ENCODE data around the gene FBXO28.

FBXO28 gene

DNA sequence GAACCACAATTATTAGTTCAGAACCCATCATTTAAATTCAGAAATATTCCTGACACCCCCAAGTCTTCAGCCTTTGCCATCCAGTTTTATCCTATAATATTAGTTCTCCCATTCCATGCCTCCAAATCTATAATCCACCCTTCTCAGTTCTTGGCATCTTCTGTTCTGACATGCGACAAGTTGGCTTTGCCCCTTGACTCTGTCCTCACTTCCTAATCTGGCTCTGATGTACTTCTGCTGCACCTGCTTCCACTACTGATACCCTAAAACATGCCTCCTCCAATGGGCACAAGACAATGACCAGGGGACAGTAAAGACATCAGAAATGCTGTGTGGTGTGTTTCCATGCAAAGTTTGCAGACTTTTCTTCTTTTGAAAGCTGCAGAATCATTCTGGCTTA is 17.1 kb upstream of the FBXO28 start:
- DNase-seq: no peak

DNA sequence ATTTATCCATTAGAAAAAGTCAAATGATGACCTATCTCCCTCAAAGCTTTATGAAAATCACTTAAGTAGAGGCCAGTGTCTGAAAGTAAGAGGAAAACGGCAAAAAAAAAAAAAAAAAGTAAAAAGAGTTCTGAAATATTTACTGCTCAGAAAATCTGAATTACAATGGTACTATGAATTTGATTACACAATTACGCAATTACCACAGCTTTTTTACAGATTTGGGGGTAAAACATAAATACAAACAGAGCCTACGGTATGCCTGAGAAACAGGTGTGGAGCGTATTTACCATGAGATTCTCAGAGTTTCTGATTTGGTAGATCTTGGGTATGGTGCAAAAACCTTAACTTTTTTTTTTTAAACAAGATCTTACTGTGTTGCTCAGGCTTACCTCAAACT is 15.9 kb upstream of the FBXO28 start:
- no peak for DNase-seq

DNA sequence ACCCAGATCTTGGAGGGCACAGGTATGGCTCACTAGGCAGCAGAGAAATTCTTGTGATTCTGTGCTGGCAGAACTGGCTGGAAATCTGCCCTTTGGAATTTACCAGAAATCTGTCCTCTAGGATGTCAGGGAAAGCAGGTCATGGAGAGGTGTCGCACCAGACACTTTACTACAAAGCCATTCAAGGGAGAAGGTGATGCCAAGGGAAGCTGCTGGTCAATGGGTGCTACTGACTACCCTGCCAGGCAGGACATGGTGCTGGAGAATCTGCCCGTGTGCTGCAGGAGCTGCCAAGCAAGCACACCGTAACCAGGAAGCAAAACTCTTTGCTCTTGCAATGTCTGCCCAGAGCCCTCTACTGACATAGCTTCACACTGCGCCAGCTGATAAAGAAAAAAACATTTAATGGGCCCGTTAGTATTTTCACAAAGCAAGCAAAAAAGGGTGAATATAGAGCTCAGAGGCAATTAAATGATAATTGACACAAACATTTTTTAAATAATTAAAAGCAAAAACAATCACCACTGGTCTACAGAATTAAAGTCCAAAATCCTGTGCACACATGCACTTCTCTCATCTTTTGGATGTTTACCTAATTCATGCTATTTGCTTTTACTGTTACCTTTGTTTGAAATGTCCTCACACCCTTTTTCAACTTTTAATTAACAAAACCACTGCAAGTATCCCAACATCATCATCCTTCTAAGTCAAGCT is 7.2 kb upstream of the FBXO28 start:
- peak; percentile 49 for DNase-seq

DNA sequence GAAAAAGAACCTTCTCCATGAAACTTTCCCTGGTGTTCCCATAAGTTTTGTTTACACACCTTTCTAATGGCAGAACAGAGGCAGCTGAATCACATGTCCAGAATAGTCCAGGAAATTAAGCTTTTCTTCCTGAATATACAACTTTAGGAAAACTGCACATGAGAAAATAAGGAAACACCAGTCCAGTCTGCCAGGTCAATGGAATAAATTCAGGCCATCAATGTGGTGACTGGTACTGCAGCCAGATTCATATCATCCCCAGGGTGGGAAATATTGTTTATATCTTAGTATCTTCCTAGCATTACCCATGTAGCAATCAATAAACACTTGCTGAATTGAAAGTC is 6.7 kb upstream of the FBXO28 start:
- no peak for DNase-seq

DNA sequence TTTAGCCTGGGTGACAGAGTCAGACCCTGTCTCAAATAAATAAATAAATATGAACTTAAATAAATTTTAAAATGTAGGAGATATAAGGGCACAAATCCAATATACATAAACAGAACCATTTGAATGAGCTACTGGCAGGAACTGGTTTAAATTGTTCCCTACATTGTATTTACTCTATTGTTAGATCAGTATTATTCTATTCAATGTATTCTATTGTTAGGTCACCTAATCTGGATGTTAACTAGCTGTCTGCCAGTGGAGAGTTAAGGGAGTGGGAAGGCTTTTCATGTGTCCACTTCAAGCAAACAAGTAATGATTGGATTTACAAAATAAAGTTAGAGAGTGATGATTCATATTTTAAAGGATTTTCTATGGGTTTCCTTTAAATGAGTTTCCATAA is 4.9 kb upstream of the FBXO28 start:
- DNase-seq: no peak

DNA sequence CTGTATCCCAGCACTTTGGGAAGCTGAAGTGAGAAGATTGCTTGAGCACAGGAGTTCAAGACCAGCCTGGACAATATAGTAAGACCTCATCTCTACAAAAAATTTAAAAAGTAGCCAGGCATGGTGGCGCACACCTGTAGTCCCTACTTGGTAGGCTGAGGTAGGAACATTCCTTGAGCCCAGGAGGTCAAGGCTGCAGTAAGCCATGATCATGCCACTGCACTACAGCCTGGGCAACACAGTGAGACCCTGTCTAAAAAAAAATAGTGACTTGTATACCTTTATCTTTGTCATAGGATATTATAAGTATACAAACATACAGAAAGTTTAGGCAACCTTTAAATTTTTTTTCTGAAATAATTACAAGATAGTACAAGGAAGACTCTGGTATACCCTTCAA is 3.9 kb upstream of the FBXO28 start:
- DNase-seq: no peak

DNA sequence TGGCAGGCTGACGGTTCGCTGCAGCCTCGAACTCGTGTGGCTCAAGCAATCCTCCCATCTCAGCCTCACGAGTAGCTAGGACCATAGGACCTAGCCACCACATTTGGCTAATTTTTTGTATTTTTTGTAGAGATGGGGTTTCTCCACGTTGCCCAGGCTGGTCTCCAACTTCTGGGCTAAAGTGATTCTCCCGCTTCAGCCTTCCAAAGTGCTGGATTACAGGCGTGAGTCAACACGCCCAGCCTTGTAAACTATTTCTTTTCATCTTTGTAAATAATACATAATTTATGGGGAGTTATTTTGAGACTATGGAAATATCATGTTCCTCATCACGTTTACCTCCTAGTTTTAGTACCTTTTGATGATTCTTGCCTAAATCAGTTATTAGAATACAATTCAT is 906 bp upstream of the FBXO28 start:
- no peak for DNase-seq

DNA sequence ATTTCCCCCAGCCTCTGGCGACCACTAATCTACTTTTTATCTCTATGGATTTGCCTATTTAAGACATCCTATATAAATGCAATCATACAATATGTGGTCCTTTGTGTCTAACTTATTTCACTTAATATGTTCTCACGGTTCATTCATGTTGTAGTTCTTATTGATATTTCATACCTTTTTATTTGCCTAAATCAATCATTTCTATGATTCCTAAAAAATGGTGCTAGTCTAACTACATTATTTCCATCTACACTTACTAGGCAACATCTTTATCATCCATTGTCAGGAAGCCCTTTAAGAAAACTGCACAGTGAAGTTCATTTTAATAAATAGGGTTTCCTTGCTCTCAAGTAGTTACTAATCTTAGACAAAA is 380 bp upstream of the FBXO28 start:
- no peak for DNase-seq

DNA sequence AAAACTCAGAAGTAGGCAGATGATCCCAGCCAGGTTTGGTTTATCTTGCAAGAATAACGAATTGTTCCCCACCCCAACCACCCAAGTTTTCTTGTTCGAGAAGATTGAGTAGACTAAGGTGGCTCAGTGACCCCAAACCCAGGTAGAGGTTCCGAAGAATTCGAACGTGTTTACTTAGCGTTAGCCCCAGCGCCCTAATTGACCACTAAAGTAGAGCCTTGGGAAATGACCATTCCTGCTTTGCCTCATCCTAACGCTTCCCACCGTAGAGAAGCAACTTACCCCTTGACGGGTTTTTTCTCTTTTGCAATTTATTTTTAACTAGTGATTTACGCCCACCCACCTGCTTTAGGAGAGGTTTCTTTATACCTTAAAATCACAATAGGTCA is 870 bp downstream of the FBXO28 start:
- no peak for DNase-seq

DNA sequence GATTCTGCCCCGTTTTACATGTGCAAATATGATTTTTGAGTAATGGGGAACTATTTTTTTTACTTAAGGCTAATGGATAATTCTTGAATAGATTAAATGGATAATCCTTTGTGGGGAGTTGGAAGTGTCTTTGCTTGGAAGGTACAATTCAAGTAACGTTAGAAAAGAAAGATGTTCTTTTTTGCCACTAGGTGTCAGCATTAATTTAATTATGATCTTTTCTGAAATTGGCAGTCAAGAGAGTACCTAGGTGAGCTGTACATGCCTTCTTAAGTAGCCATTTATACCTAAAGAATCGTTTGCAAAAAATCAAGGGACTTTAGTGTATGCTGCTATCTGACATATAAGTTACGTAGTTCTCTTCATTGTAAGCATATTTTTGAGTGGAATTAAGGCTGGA is 2.2 kb downstream of the FBXO28 start:
- peak; percentile 86 for DNase-seq

DNA sequence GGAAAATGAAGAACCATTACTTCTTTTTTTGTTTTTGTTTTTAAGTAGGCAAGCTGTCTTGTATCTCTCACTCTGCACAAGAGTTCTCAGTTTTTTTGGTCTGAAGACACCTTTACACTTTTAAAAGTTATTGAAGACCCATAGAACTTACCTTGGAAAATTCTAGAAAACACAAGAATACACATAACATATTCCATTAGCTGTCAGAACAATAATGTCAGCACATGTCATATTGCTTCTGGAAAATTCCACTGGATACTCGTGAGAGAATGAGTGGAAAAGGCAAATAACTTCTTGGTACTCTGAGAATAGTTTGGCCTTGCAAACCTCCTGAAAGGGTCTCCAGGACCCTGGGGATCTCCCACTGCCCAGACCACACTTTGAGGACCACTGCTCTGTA is 4.8 kb downstream of the FBXO28 start:
- DNase-seq: no peak

DNA sequence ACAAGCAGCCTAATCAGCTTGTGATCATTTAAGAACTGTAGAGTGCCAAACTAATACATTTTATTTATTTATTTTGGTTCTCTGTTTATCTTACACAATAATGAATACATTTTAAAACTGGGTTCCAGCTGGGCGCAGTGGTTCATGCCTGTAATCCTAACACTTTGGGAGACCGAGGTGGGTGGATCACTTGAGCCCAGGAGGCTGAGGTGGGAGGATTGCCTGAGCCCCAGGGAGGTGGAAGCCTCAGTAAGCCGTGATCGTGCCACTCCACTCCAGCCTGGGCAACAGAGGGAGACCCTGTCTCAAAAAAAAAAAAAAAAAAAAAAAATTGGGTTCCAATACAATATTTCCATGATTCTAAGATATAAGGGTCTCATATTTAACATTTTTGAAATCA is 9.2 kb downstream of the FBXO28 start:
- no peak for DNase-seq

DNA sequence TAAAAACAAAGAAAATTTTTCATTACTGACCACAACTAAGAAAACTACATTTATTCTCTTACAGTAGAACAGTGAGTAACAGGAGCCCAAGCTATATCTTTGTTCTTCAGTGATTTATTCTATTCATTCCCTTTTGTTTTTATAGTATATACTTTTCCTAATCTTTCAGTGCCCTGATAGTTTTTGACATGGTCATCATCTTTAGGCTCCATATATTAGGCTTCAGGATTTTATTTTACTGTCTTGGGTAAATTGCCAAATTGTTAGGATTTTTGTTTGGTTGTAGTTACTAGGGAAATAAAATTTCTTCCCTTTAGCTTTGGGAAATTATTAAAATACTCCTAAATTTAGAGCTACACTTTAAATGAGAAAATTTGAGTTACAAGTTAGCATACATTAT is 10.3 kb downstream of the FBXO28 start:
- DNase-seq: no peak

DNA sequence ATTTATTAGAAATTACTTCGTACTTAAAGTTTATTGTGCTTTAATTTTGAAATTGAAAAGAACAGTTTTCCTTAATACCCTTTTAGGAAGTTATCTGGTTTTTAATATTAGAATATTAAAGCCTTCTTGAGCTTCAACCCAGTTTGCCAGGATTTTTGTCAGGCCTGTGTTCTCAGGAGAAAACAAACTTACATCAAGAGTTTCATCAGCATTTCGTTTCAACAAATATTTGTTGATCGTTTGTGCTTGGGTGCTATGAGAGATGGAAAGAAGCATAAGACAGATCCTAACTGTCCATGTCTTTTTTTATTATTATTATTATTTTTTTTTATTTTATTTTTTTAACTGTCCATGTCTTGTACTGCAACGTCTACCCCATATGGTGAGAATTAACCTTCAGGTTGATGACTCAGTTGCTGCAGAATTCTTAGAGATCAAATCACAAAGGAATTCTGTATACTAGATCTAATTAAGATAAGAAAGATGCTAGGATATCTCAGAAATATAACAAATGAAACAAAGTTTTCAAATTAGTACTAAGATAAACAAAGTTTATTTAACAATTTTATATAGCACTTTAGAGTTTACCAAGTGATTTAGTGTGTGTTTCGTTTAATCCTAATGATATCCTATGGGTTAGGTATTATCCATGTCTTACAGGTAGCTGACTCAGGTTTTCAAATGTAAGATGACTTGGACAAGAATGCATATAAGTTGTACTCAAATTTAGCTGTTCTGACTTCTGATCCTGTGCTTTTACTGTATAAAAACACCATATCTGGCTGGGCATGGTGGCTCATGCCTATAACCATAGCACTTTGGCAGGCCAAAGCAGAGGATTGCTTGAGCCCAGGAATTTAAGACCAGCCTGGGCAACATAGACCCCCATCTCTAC is 14.3 kb downstream of the FBXO28 start:
- no peak for DNase-seq

DNA sequence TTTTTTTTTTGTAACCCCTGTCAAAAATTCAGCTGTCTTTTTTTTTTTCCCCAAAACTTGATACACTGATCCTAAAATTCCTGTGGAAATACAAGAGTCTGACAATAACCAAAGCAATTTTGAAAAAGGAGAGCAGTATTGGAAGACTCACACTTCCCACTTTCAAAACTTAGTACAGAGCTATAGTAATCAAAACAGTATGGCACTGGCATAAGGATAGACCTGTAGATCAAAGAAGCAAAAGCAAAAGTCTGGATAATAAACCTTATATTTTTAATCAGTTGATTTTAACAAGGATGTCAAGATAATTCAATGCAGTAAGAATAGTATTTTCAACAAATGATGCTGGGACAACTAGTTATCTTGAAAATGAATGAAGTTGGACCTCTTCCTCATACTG is 17.3 kb downstream of the FBXO28 start:
- DNase-seq: no peak

DNA sequence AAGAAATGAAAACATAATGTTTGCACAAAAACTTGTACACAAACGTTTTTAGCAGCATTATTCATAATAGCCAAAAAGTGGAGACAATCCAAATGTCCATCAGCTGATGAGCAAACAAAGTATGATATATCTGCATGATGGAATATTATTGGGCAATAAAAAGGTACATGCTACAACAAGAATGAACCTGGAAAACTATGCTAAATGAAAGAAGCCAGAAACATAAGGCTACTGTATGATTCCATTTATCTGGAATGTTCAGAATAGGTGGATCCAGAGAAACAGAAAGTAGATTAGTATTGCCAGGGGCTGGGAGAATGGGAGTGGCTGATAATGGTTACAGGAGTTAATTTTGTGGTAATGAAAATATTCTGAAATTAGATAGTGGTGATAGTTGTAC is 19.0 kb downstream of the FBXO28 start:
- DNase-seq: no peak

DNA sequence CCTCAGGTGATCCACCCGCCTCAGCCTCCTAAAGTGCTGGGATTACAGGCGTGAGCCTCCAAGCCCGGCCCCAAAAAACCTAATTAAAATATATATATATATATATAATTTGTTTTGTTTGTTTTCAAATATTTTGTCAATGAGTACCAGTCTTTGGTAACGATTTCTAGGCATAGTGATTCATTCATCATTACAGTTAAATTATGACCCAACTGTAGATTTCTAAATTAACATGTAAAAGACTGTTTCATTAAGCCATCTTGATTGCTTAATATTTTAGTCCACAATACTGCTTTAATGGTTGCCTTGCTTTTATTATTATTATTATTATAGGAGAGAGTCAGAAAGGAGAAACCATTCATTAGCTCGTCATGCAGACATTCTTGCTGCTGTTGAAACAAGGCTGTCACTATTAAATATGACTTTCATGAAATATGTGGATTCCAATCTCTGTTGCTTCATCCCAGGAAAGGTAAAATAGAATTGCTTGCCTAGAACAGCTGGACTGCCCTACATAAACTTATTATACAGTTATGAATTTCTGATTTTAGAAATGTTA is 19.9 kb downstream of the FBXO28 start:
- no peak for DNase-seq

DNA sequence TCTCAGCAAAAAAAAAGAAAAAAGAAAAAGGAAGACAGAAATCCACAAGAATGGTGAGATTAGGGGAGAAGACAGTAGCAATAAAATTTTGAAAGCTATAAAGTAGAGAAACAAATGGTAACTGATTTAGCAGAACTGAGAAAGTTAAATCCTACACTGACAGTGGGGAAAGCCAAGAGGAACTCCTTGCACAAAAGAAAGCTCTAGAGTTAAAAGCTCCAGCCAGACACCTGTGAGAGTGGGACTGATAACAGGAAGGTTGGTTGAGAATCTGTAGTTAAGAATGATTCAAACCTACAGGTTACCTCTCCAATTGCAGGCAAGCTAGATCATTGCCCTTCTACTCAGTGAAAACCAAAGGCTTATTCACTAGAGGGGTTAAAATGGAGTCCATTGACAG is 23.6 kb downstream of the FBXO28 start:
- no peak for DNase-seq

DNA sequence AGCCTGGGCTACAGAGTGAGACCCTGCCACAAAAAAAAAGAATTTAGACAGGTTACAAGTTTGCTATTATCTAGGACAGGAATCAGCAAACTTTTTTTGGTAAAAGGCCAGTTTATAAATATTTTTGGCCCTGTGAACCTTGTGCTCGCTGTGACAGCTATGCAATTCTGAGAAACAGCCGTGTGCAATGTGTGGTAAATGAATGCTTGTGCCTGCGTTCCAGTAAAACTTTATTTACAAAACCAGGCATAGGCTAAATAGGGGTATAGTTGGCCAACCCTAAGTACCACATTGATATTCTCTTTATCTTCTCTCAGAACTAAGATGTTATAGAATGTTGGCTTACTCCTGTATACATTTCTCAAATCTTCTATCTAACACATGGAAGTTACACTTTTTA is 24.3 kb downstream of the FBXO28 start:
- DNase-seq: no peak

DNA sequence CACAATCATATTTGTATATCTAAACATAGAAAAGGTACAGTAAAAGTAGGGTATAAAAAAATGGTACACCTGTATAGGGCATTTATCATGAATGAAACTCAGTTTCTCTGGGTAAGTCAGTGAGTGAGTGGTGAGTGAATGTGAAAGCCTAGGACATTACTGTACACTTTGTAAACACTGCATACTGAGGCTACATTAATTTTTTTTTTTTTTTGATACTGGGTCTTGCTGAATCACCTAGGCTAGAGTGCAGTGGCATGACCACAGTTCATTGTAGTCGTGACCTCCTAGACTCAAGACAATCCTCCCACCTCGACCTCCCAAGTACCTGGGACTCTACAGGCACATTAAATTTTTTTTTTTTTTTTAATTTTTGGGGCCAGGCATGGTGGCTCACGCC is 27.8 kb downstream of the FBXO28 start:
- no peak for DNase-seq

DNA sequence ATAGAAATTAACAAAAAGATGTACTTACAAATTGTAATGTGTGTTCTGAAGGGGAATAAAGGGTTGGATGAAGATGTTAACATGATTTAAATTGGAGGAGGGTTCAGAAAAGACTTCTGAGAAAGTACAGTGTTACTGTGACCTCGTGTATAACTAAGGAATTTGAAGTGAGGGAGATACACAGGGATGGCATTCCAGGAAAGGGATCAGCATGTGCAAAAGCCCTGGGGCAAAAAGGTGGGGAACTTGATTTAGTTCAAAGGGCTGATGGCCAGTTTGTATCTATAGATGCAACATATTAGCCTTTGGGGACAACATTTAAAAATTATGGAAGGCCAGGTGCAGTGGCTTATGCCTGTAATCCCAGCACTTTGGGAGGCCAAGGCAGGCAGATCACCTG is 35.8 kb downstream of the FBXO28 start:
- no peak for DNase-seq

DNA sequence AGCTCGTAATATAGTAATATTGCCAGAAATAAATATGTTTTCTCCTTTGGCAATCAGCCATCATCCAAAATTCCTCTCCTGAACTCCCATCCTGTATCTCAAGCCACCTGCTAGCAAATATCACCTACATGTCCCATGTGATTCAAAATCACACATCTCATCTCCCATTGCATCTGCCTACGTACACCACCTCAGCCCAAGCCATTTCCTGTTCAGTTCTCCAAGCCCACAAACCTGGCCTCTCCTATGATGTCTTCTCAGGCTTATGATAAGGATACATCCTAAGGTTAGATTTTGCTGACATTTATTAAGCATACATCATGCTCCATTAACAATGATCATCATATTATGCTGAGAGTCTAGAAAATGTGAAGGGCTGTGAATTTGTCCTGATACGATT is 37.2 kb downstream of the FBXO28 start:
- DNase-seq: no peak

DNA sequence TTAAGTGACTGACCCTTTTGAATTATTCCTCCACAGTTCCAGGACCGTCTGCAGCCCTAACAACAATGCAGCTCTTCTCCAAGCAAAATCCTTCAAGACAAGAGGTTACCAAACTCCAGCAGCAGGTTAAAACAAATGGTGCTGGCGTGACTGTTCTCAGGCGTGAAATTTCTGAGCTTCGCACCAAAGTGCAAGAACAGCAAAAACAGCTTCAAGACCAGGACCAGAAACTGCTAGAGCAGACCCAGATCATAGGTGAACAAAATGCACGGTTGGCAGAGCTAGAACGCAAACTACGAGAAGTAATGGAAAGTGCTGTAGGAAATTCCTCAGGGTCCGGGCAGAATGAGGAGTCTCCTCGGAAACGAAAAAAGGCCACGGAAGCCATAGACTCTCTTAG is 43.4 kb downstream of the FBXO28 start:
- DNase-seq: no peak

DNA sequence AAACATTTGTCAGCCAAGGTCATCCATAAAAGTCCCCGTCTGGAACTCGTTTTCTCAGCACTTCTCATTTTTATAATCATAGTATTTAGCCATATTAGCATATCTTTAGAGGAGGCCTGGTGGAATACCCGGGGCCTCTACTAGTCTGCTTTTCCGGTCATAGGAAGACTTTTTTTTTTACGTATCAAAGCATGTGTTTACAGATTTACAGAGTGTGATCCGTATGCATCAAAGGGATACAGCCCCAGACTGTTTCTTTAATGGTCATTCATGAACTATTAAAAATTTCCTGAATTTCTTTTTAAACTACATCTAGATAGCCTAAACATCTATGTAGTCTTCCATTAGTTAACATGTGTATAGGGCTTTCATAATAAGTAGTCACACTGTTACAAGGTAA is 45.6 kb downstream of the FBXO28 start:
- DNase-seq: no peak
